ENCODE data around the gene DPH6. TPM values are rescaled to one million over a fixed set of nuclear protein-coding genes. Genes with fewer than 3 reads are reported as not detected.

The DPH6 gene
- polyA plus RNA-seq, 2 of the 4 experiments (the other 2 are of a cell fraction) = 11.0 to 33.6 TPM

GRCh38 chr15:35555244-35555643 lies 9.3 kb upstream of the DPH6 start:
- WGBS (ENCODE audit: missing lambda C conversion rate) = 38% methylated on average over 1 of the region's 1 CpG
- ChIA-PET POLR2A (interaction anchor here (1.1 kb wide), 1 partner anchor 9 kb away, joined by 4 read pairs; the partner anchor contains the start of gene DPH6), CTCF (no interaction called here)
- TF ChIP-seq MAFK (IDR thresholded peaks at IDR 0.05; ENCODE audit: partially characterized antibody) (peak; percentile 33), POLR2AphosphoS2 (conservative IDR thresholded peaks at IDR 0.05; ENCODE audit: low read length) (no peak), BHLHE40 (IDR thresholded peaks at IDR 0.05; ENCODE audit: low read depth, low read length) (no peak), HDAC2 (IDR thresholded peaks at IDR 0.05) (no peak), ATOH8 (CRISPR knock-in tag; IDR thresholded peaks at IDR 0.05; ENCODE audit: low read depth) (no peak), ESRRA (IDR thresholded peaks at IDR 0.05; ENCODE audit: borderline replicate concordance, low read length) (no peak), ZFP36 (IDR thresholded peaks at IDR 0.05; ENCODE audit: borderline replicate concordance, partially characterized antibody) (no peak)
- DNase-seq (ENCODE audit: low read depth in 1 of 2, low spot score in 1 of 2) (no peak), FAIRE-seq (no peak), ATAC-seq (no peak)
- H3K4me1 ChIP-seq = peaks cover 16% of the 10 kb centered on the region; the same call in 2 of the 3 replicates
- no peaks in the 10 kb centered on the region for H3K9me3 ChIP-seq
- no peak overlapping the region for H3K4me3 ChIP-seq
- no peak overlapping the region for H3K4me2 ChIP-seq
- no peak overlapping the region for H3K27ac ChIP-seq

GRCh38 chr15:35550957-35551356 lies 5.0 kb upstream of the DPH6 start:
- Histone ChIP-seq H3K4me3 (no peak overlapping the region), H3K4me1 (peaks cover 7% of the 10 kb centered on the region; the same call in 1 of the 3 replicates), H3K4me2 (no peak overlapping the region), H3K9me3 (no peaks in the 10 kb centered on the region), H3K27ac (no peak overlapping the region)
- ChIA-PET POLR2A (no interaction called here), CTCF (no interaction called here)
- 89% methylated on average over 3 of the region's 5 CpGs for WGBS (ENCODE audit: missing lambda C conversion rate)
- TF ChIP-seq CEBPB (IDR thresholded peaks at IDR 0.05) = no peak
- TF ChIP-seq HMGXB4 (CRISPR knock-in tag; IDR thresholded peaks at IDR 0.05; ENCODE audit: borderline replicate concordance) = no peak
- no peak for TF ChIP-seq EHF (CRISPR knock-in tag; IDR thresholded peaks at IDR 0.05)
- no peak for TF ChIP-seq POLR2AphosphoS2 (conservative IDR thresholded peaks at IDR 0.05; ENCODE audit: low read length)
- TF ChIP-seq KDM5A (IDR thresholded peaks at IDR 0.05) = no peak
- no peak for TF ChIP-seq HOXB5 (CRISPR knock-in tag; IDR thresholded peaks at IDR 0.05)
- no peak for TF ChIP-seq TP53 (CRISPR knock-in tag; IDR thresholded peaks at IDR 0.05)
- TF ChIP-seq MAX (IDR thresholded peaks at IDR 0.05) = no peak
- no peak for TF ChIP-seq POLR2A (IDR thresholded peaks at IDR 0.05; ENCODE audit: low read length)
- TF ChIP-seq NFE2L2 (conservative IDR thresholded peaks at IDR 0.05; ENCODE audit: low read length) = no peak
- TF ChIP-seq HES2 (IDR thresholded peaks at IDR 0.05) = no peak
- TF ChIP-seq HEYL (CRISPR knock-in tag; IDR thresholded peaks at IDR 0.05) = no peak
- TF ChIP-seq RAD21 (conservative IDR thresholded peaks at IDR 0.05 in 1 of 2, IDR thresholded peaks at IDR 0.05 in 1 of 2) = no peak
- no peak for TF ChIP-seq EP300 (IDR thresholded peaks at IDR 0.05)
- no peak for FAIRE-seq
- ATAC-seq = no peak
- DNase-seq (ENCODE audit: low read depth in 1 of 2, low spot score in 1 of 2) = no peak

- no peak overlapping the region for H3K27ac ChIP-seq
- no peak overlapping the region for H3K4me3 ChIP-seq
- DNase-seq (ENCODE audit: low read depth in 1 of 2, low spot score in 1 of 2) = no peak
- no peak overlapping the region for H3K4me2 ChIP-seq
- ATAC-seq = no peak
- FAIRE-seq = no peak
- no peaks in the 10 kb centered on the region for H3K9me3 ChIP-seq
- POLR2A ChIA-PET = no interaction called here
- 86% methylated on average over 4 of the region's 4 CpGs for WGBS (ENCODE audit: missing lambda C conversion rate)
- CTCF ChIA-PET = no interaction called here
- peaks cover 10% of the 10 kb centered on the region; the same call in 2 of the 3 replicates for H3K4me1 ChIP-seq
- TF ChIP-seq E2F6 (IDR thresholded peaks at IDR 0.05; ENCODE audit: borderline replicate concordance, low read depth) (no peak), FOSL2 (IDR thresholded peaks at IDR 0.05) (no peak), FOSL2 (CRISPR knock-in tag; IDR thresholded peaks at IDR 0.05) (no peak), RARB (CRISPR knock-in tag; IDR thresholded peaks at IDR 0.05) (no peak), USF2 (IDR thresholded peaks at IDR 0.05) (no peak), PHF8 (IDR thresholded peaks at IDR 0.05; ENCODE audit: borderline replicate concordance, low read depth) (no peak), SREBF2 (IDR thresholded peaks at IDR 0.05) (no peak), CBX2 (IDR thresholded peaks at IDR 0.05; ENCODE audit: borderline replicate concordance, low read depth) (no peak), NPAS2 (CRISPR knock-in tag; IDR thresholded peaks at IDR 0.05; ENCODE audit: borderline replicate concordance) (no peak), HDAC2 (IDR thresholded peaks at IDR 0.05) (no peak), ESRRA (IDR thresholded peaks at IDR 0.05; ENCODE audit: borderline replicate concordance, low read length) (no peak), HOXA7 (CRISPR knock-in tag; IDR thresholded peaks at IDR 0.05) (no peak), TFCP2L1 (CRISPR knock-in tag; IDR thresholded peaks at IDR 0.05) (no peak), CEBPB (IDR thresholded peaks at IDR 0.05) (no peak), ELK1 (IDR thresholded peaks at IDR 0.05; ENCODE audit: low read depth, low read length) (no peak)
These were observed 3.6 kb upstream of the DPH6 start for GRCh38 chr15:35549567-35549966.

Measured in A549 (cell line).